Uterus (tissue), 2 donors: ENCODE data around the gene ACE.

Experiments used
- POLR2A ChIP-seq, 2 donors: fragments of 450-650 bp; IDR thresholded peaks; one replicate each; pipeline ENCODE4 v1.6.1; 2016; ENCODE audit warnings: antibody characterized with exemption in 2 of 2, mild to moderate bottlenecking in 1 of 2, moderate library complexity in 1 of 2
- TF ChIP-seq, protein P1 (sequence below), 4 experiments: fragments of 200-600 bp in 2 of 4; fragments of 450-650 bp in 2 of 4; sonication (generic) in 2 of 4; IDR thresholded peaks; one replicate each; pipeline ENCODE4 v1.5.1; 2016 to 2019; ENCODE audit warnings: antibody characterized with exemption in 4 of 4, mild to moderate bottlenecking in 2 of 4, moderate library complexity in 1 of 4

DNA sequence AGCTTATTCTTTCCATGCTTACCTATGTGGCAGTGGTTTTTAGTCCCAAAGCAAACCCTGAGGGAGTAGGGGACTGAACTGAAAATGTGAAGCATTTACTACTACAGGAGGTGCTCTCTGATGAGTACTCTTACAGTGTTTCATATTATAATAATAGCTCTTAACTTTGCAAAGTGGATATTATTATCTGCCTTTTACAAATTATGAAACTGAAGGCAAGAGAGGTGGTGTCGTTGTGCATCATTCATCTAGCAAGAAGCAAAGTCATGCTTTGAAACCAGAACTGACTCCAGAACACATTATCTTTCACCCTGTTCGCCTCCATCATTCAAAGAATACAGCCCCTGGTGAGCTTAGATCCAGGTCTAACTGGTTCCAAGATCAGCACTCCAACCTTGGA is 38.1 kb downstream of the ACE start:
- TF ChIP-seq, protein P1, sequence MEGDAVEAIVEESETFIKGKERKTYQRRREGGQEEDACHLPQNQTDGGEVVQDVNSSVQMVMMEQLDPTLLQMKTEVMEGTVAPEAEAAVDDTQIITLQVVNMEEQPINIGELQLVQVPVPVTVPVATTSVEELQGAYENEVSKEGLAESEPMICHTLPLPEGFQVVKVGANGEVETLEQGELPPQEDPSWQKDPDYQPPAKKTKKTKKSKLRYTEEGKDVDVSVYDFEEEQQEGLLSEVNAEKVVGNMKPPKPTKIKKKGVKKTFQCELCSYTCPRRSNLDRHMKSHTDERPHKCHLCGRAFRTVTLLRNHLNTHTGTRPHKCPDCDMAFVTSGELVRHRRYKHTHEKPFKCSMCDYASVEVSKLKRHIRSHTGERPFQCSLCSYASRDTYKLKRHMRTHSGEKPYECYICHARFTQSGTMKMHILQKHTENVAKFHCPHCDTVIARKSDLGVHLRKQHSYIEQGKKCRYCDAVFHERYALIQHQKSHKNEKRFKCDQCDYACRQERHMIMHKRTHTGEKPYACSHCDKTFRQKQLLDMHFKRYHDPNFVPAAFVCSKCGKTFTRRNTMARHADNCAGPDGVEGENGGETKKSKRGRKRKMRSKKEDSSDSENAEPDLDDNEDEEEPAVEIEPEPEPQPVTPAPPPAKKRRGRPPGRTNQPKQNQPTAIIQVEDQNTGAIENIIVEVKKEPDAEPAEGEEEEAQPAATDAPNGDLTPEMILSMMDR (IDR thresholded peaks at IDR 0.05) = no peak
- no peak for TF ChIP-seq POLR2A (IDR thresholded peaks at IDR 0.05)
